Mesenchymal stem cell (in vitro differentiated cells and primary cell): ENCODE results near the gene USP15.

Experiments used
- DNase-seq: peaks from one replicate; pipeline ENCODE4 v3.0.0-alpha.2; 2013
- H2AFZ ChIP-seq: one replicate; pipeline ENCODE4 v1.6.1; 2013; ENCODE audit warnings: low read depth, mild to moderate bottlenecking, control low read depth, inconsistent platforms, low read length, moderate library complexity
- H2AK5ac ChIP-seq: 2 replicates; pipeline ENCODE4 v1.6.1; 2013; ENCODE audit warnings: low read length, moderate library complexity, mild to moderate bottlenecking, inconsistent platforms; ENCODE audit not compliant: severe bottlenecking
- H2BK120ac ChIP-seq: one replicate; pipeline ENCODE4 v1.6.1; 2013; ENCODE audit warnings: low read depth, mild to moderate bottlenecking, inconsistent platforms, low read length, moderate library complexity
- H2BK12ac ChIP-seq, 2 experiments: one replicate each; pipeline ENCODE4 v1.6.1; 2013; ENCODE audit warnings: inconsistent platforms in 2 of 2, low read length in 2 of 2, mild to moderate bottlenecking in 2 of 2, moderate library complexity in 2 of 2, control low read depth in 1 of 2
- H2BK15ac ChIP-seq: one replicate; pipeline ENCODE4 v1.6.1; 2013; ENCODE audit warnings: mild to moderate bottlenecking, low read depth, inconsistent platforms; ENCODE audit not compliant: poor library complexity, severe bottlenecking
- H2BK5ac ChIP-seq: 2 replicates; pipeline ENCODE4 v1.6.1; 2013; ENCODE audit warnings: low read depth, mild to moderate bottlenecking, low read length, control low read depth, inconsistent platforms; ENCODE audit not compliant: poor library complexity, severe bottlenecking
- H3K14ac ChIP-seq, 2 experiments: one replicate each; pipeline ENCODE4 v1.6.1; 2013; ENCODE audit warnings: inconsistent platforms in 2 of 2, low read length in 2 of 2, control low read depth in 1 of 2, mild to moderate bottlenecking in 1 of 2, moderate library complexity in 1 of 2
- H3K18ac ChIP-seq, 2 experiments: one replicate each; pipeline ENCODE4 v1.6.1; 2013; ENCODE audit warnings: inconsistent platforms in 2 of 2, low read length in 2 of 2, control low read depth in 1 of 2, low read depth in 1 of 2, mild to moderate bottlenecking in 1 of 2
- H3K23ac ChIP-seq, 2 experiments: one replicate each; pipeline ENCODE4 v1.6.1; 2013; ENCODE audit warnings: inconsistent platforms in 2 of 2, low read length in 2 of 2, mild to moderate bottlenecking in 2 of 2, moderate library complexity in 2 of 2, control low read depth in 1 of 2
- H3K27ac ChIP-seq: 2 replicates; pipeline ENCODE4 v1.5.1; 2013; ENCODE audit warnings: mild to moderate bottlenecking, moderate library complexity, low read length, control low read depth, inconsistent platforms; ENCODE audit not compliant: poor library complexity, severe bottlenecking
- H3K27me3 ChIP-seq, 2 experiments: 2 replicates each; pipeline versions ENCODE4 v1.6.1 to v1.7.0; 2013; ENCODE audit warnings: low read length in 2 of 2, mild to moderate bottlenecking in 2 of 2, moderate library complexity in 2 of 2, control low read depth in 1 of 2, inconsistent platforms in 1 of 2; ENCODE audit not compliant: control insufficient read depth in 1 of 2, insufficient read depth in 1 of 2
- H3K36me3 ChIP-seq, 2 experiments: 2 replicates each; pipeline versions ENCODE4 v1.6.1 to v1.7.0; 2013; ENCODE audit warnings: low read length in 2 of 2, control low read depth in 1 of 2, inconsistent platforms in 1 of 2, low read depth in 1 of 2, mild to moderate bottlenecking in 1 of 2; ENCODE audit not compliant: insufficient read depth in 2 of 2, control insufficient read depth in 1 of 2
- H3K4ac ChIP-seq, 2 experiments: one replicate each; pipeline ENCODE4 v1.6.1; 2013; ENCODE audit warnings: inconsistent platforms in 2 of 2, low read length in 2 of 2, mild to moderate bottlenecking in 2 of 2, moderate library complexity in 2 of 2, control low read depth in 1 of 2, low read depth in 1 of 2
- H3K4me1 ChIP-seq: 2 replicates; pipeline ENCODE4 v1.6.1; 2013; ENCODE audit warnings: low read depth, low read length, control low read depth; ENCODE audit not compliant: control insufficient read depth, insufficient read depth
- H3K4me2 ChIP-seq: 2 replicates; pipeline ENCODE4 v1.6.1; 2013; ENCODE audit warnings: low read length, mild to moderate bottlenecking, inconsistent platforms; ENCODE audit not compliant: poor library complexity, severe bottlenecking
- H3K4me3 ChIP-seq, 2 experiments: 2 replicates each; pipeline versions ENCODE4 v1.5.1 to v1.7.0; 2013; ENCODE audit warnings: low read length in 2 of 2, mild to moderate bottlenecking in 2 of 2, control low read depth in 1 of 2, low read depth in 1 of 2; ENCODE audit not compliant: insufficient read depth in 1 of 2
- H3K79me1 ChIP-seq: replicated peaks from 2 replicates; pipeline ENCODE4 v1.6.1; 2013; ENCODE audit warnings: mild to moderate bottlenecking, control low read depth, low read length, inconsistent platforms; ENCODE audit not compliant: poor library complexity, severe bottlenecking
- H3K9ac ChIP-seq: 2 replicates; pipeline ENCODE4 v1.7.0; 2013; ENCODE audit warnings: mild to moderate bottlenecking, low read length, moderate library complexity
- H3K9me3 ChIP-seq: 2 replicates; pipeline ENCODE4 v1.7.0; 2013; ENCODE audit warnings: mild to moderate bottlenecking, low read length; ENCODE audit not compliant: control insufficient read depth
- H4K8ac ChIP-seq: one replicate; pipeline ENCODE4 v1.6.1; 2013; ENCODE audit warnings: inconsistent platforms, mild to moderate bottlenecking, low read length, moderate library complexity
- H4K91ac ChIP-seq: one replicate; pipeline ENCODE4 v1.6.1; 2013; ENCODE audit warnings: mild to moderate bottlenecking, low read length, inconsistent platforms
- WGBS: methylation state at CpG from one replicate; pipeline ENCODE4 v1.1.7; 2013; ENCODE audit warnings: mixed read lengths; 5-methylcytosine and 5-hydroxymethylcytosine counted together

Gene USP15

DNA sequence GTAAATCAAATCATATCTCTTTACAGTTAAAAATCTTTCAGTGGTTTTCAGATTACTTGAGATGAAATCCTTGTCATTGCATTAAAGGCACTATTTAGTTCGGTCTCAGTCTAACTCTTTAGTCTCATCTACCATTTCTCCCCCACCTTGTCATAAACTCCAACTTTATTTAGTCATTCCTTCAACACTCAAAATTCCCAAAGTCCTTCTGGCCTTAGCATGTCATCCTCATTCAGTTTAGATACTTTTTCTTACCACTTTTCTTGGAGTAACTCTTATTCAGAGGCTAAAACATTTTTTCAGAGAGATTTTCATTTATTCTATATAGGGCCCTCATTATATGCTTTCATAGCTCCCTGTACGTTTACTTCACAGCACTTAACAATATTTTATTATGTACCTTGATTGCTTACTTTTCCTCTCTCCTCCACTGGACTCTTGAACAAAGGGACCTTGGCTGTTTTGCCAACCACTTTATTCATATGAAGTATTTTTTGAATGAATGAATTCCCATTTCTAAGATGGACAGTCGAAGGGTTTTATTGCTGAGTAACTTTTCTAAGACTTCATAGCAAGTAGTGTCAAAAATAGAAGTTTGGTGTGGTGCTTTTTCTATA lies 12.8 kb downstream of the USP15 start:
- no peak overlapping the region for H2AK5ac ChIP-seq

GRCh38 chr12:62273724-62274380 lies 13.6 kb downstream of the USP15 start:
- peaks cover 3% of the 10 kb centered on the region for H3K79me1 ChIP-seq
- no peak overlapping the region for H2BK12ac ChIP-seq
- no peak overlapping the region for H3K4me2 ChIP-seq
- H3K4me3 ChIP-seq: no peak overlapping the region
- H2BK5ac ChIP-seq: no peak overlapping the region
- H3K4ac ChIP-seq: no peak overlapping the region
- H3K36me3 ChIP-seq: no peaks in the 10 kb centered on the region
- H2AFZ ChIP-seq: no peak overlapping the region
- H4K91ac ChIP-seq: no peak overlapping the region
- no peaks in the 10 kb centered on the region for H3K9me3 ChIP-seq
- H3K18ac ChIP-seq: no peak overlapping the region
- H2AK5ac ChIP-seq: no peak overlapping the region
- H3K27ac ChIP-seq: no peak overlapping the region
- H4K8ac ChIP-seq: no peak overlapping the region
- no peak overlapping the region for H2BK15ac ChIP-seq
- 100% methylated on average over 2 of the region's 5 CpGs for WGBS
- H3K14ac ChIP-seq: no peak overlapping the region
- no peaks in the 10 kb centered on the region for H3K27me3 ChIP-seq
- no peaks in the 10 kb centered on the region for H3K4me1 ChIP-seq
- no peak for DNase-seq
- no peak overlapping the region for H3K9ac ChIP-seq
- H3K23ac ChIP-seq: no peak overlapping the region
- H2BK120ac ChIP-seq: no peak overlapping the region

More for the DNA sequence above, 12.8 kb downstream of the USP15 start:
- no peak overlapping the region for H3K4ac ChIP-seq
- no peak overlapping the region for H3K14ac ChIP-seq
- DNase-seq: no peak
- H3K4me3 ChIP-seq: no peak overlapping the region
- no peak overlapping the region for H3K9ac ChIP-seq
- no peak overlapping the region for H2BK12ac ChIP-seq
- H3K36me3 ChIP-seq: no peaks in the 10 kb centered on the region
- H3K27ac ChIP-seq: no peak overlapping the region
- H3K4me2 ChIP-seq: no peak overlapping the region
- H2BK120ac ChIP-seq: no peak overlapping the region
- no peaks in the 10 kb centered on the region for H3K4me1 ChIP-seq
- no peak overlapping the region for H3K18ac ChIP-seq
- no peak overlapping the region for H4K8ac ChIP-seq
- H2BK15ac ChIP-seq: no peak overlapping the region
- peaks cover 3% of the 10 kb centered on the region for H3K79me1 ChIP-seq
- no peak overlapping the region for H2AFZ ChIP-seq
- no peak overlapping the region for H2BK5ac ChIP-seq
- H3K23ac ChIP-seq: no peak overlapping the region
- WGBS: 99% methylated on average over 2 of the region's 3 CpGs
- no peaks in the 10 kb centered on the region for H3K9me3 ChIP-seq
- no peaks in the 10 kb centered on the region for H3K27me3 ChIP-seq
- no peak overlapping the region for H4K91ac ChIP-seq

- H3K27me3 ChIP-seq: no peaks in the 10 kb centered on the region
- H3K9ac ChIP-seq: no peak overlapping the region
- H3K4me3 ChIP-seq: no peak overlapping the region
- peaks cover 9% of the 10 kb centered on the region for H3K79me1 ChIP-seq
- 100% methylated on average over 1 of the region's 2 CpGs for WGBS
- no peak overlapping the region for H3K23ac ChIP-seq
- H3K18ac ChIP-seq: no peak overlapping the region
- H3K4ac ChIP-seq: no peak overlapping the region
- no peak overlapping the region for H4K8ac ChIP-seq
- no peaks in the 10 kb centered on the region for H3K9me3 ChIP-seq
- no peak overlapping the region for H2AK5ac ChIP-seq
- H2BK15ac ChIP-seq: no peak overlapping the region
- DNase-seq: no peak
- no peak overlapping the region for H2BK5ac ChIP-seq
- no peaks in the 10 kb centered on the region for H3K4me1 ChIP-seq
- no peak overlapping the region for H2BK12ac ChIP-seq
- no peak overlapping the region for H2BK120ac ChIP-seq
- no peak overlapping the region for H3K4me2 ChIP-seq
- no peak overlapping the region for H2AFZ ChIP-seq
- no peak overlapping the region for H3K14ac ChIP-seq
- no peaks in the 10 kb centered on the region for H3K36me3 ChIP-seq
- H3K27ac ChIP-seq: no peak overlapping the region
- H4K91ac ChIP-seq: no peak overlapping the region
Observed at GRCh38 chr12:62278022-62278421, 17.8 kb downstream of the USP15 start.

DNA sequence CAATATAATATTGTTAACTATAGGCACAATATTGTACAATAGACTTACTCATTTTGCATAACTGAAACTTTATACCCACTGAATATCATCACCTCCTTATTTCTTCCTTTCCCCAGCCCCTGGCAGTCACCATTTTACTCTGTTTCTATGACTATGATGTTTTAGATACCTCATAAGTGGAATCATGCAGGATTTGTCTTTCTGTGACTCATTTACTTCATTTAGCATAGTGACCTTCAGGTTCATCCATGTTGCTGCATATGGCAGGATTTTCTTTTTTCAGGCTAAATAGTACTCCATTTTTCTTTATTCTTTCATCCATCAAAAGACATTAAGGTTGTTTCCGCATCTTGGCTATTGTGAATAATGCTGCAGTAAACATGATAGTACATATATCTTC lies 18.9 kb downstream of the USP15 start:
- no peak overlapping the region for H2AK5ac ChIP-seq
- no peaks in the 10 kb centered on the region for H3K9me3 ChIP-seq
- no peak for DNase-seq
- no peaks in the 10 kb centered on the region for H3K36me3 ChIP-seq
- no peak overlapping the region for H2BK12ac ChIP-seq
- WGBS: no CpG with 5 or more reads among the region's 1 CpG
- H3K4ac ChIP-seq: no peak overlapping the region
- peaks cover 9% of the 10 kb centered on the region for H3K79me1 ChIP-seq
- H2AFZ ChIP-seq: no peak overlapping the region
- H3K27ac ChIP-seq: no peak overlapping the region
- no peak overlapping the region for H3K23ac ChIP-seq
- H3K27me3 ChIP-seq: no peaks in the 10 kb centered on the region
- H2BK15ac ChIP-seq: no peak overlapping the region
- no peak overlapping the region for H3K9ac ChIP-seq
- no peak overlapping the region for H4K8ac ChIP-seq
- no peak overlapping the region for H2BK120ac ChIP-seq
- H3K4me1 ChIP-seq: no peaks in the 10 kb centered on the region
- no peak overlapping the region for H3K14ac ChIP-seq
- H3K18ac ChIP-seq: no peak overlapping the region
- no peak overlapping the region for H3K4me3 ChIP-seq
- H3K4me2 ChIP-seq: no peak overlapping the region
- H4K91ac ChIP-seq: no peak overlapping the region
- no peak overlapping the region for H2BK5ac ChIP-seq
